CD14-positive monocyte (primary cell): ENCODE results near the gene NDST4. TPM values are rescaled to one million over a fixed set of nuclear protein-coding genes. Genes with fewer than 3 reads are reported as not detected.

Source experiments
- DNase-seq, 3 donors: peaks; one replicate each; pipeline ENCODE4 v3.0.0-alpha.2; 2011 to 2022
- H2AFZ ChIP-seq: 2 replicates; pipeline ENCODE4 v1.6.0; 2012; ENCODE audit warnings: mild to moderate bottlenecking, low read depth, low read length, inconsistent platforms; ENCODE audit not compliant: insufficient read depth, poor library complexity, severe bottlenecking
- H3K27ac ChIP-seq, 2 donors: 1 replicate in 1 of 2; 2 replicates in 1 of 2; pipeline ENCODE4 v1.5.1; 2012 to 2013; ENCODE audit warnings: low read length in 2 of 2, control low read depth in 1 of 2, inconsistent platforms in 1 of 2, low read depth in 1 of 2, mild to moderate bottlenecking in 1 of 2
- H3K27me3 ChIP-seq, 2 donors: one replicate each; pipeline versions ENCODE4 v1.6.0 to v1.6.1; 2011 to 2013; ENCODE audit warnings: low read length in 2 of 2; ENCODE audit not compliant: control insufficient read depth in 2 of 2, insufficient read depth in 2 of 2
- H3K36me3 ChIP-seq, 2 donors: replicated peaks in 1 of 2; 1 replicate in 1 of 2; 2 replicates in 1 of 2; pipeline versions ENCODE4 v1.5.1 to v1.6.1; 2012 to 2013; ENCODE audit warnings: low read length in 2 of 2, control low read depth in 1 of 2, inconsistent platforms in 1 of 2, mild to moderate bottlenecking in 1 of 2; ENCODE audit not compliant: insufficient read depth in 2 of 2, control insufficient read depth in 1 of 2
- H3K4me1 ChIP-seq, 2 donors: 1 replicate in 1 of 2; 2 replicates in 1 of 2; pipeline versions ENCODE4 v1.5.1 to v1.6.1; 2012 to 2013; ENCODE audit warnings: low read length in 2 of 2, control low read depth in 1 of 2, inconsistent platforms in 1 of 2, mild to moderate bottlenecking in 1 of 2, moderate library complexity in 1 of 2; ENCODE audit not compliant: insufficient read depth in 2 of 2, control insufficient read depth in 1 of 2
- H3K4me2 ChIP-seq: replicated peaks from 2 replicates; pipeline ENCODE3; 2012; ENCODE audit warnings: low read length, moderate library complexity, mild to moderate bottlenecking; ENCODE audit not compliant: poor library complexity, severe bottlenecking; ENCODE audit errors: extremely low read depth
- H3K4me3 ChIP-seq, 3 experiments: fragments of 200-600 bp in 1 of 3; sonication (generic) in 1 of 3; replicated peaks in 1 of 3; 1 replicate in 2 of 3; 2 replicates in 1 of 3; pipeline ENCODE4 v1.5.1; 2011 to 2013; ENCODE audit warnings: low read length in 3 of 3, mild to moderate bottlenecking in 3 of 3, control low read depth in 2 of 3, low read depth in 2 of 3, inconsistent platforms in 1 of 3, moderate library complexity in 1 of 3
- H3K79me2 ChIP-seq: 2 replicates; pipeline ENCODE4 v1.6.0; 2012; ENCODE audit warnings: mild to moderate bottlenecking, control low read depth, inconsistent platforms, low read length, moderate library complexity; ENCODE audit not compliant: insufficient read depth
- H3K9ac ChIP-seq: 2 replicates; pipeline ENCODE4 v1.6.0; 2017; ENCODE audit warnings: low read length, mild to moderate bottlenecking; ENCODE audit not compliant: insufficient read depth, poor library complexity, severe bottlenecking
- H3K9me3 ChIP-seq, 2 donors: replicated peaks in 1 of 2; 1 replicate in 1 of 2; 2 replicates in 1 of 2; pipeline versions ENCODE4 v1.5.1 to v1.6.1; 2012 to 2013; ENCODE audit warnings: low read length in 2 of 2, control low read depth in 1 of 2; ENCODE audit not compliant: control insufficient read depth in 1 of 2, insufficient read depth in 1 of 2
- H4K20me1 ChIP-seq: 2 replicates; pipeline ENCODE4 v1.6.0; 2012; ENCODE audit warnings: mild to moderate bottlenecking, low read length, control low read depth, moderate library complexity; ENCODE audit not compliant: insufficient read depth
- H3K27ac Mint-ChIP-seq, 7 donors: one replicate each; pipeline ENCODE4 v1.8.0; 2020; ENCODE audit warnings: mild to moderate bottlenecking in 7 of 7, mixed read lengths in 7 of 7, moderate library complexity in 6 of 7, inconsistent platforms in 2 of 7
- H3K27me3 Mint-ChIP-seq, 3 donors: one replicate each; pipeline ENCODE4 v1.8.0; 2021 to 2022; ENCODE audit warnings: low read depth in 3 of 3, mild to moderate bottlenecking in 3 of 3, mixed read lengths in 3 of 3, moderate library complexity in 3 of 3, inconsistent platforms in 1 of 3
- H3K36me3 Mint-ChIP-seq, 2 donors: one replicate each; pipeline ENCODE4 v1.8.0; 2020; ENCODE audit warnings: mixed read lengths in 2 of 2, inconsistent platforms in 1 of 2, mild to moderate bottlenecking in 1 of 2
- H3K4me1 Mint-ChIP-seq: one replicate; pipeline ENCODE4 v1.8.0; 2020; ENCODE audit warnings: mild to moderate bottlenecking, mixed read lengths
- H3K4me3 Mint-ChIP-seq, 2 donors: one replicate each; pipeline ENCODE4 v1.8.0; 2020; ENCODE audit warnings: mild to moderate bottlenecking in 2 of 2, mixed read lengths in 2 of 2, moderate library complexity in 1 of 2
- H3K9me3 Mint-ChIP-seq, 7 donors: one replicate each; pipeline ENCODE4 v1.8.0; 2020 to 2022; ENCODE audit warnings: mixed read lengths in 7 of 7, mild to moderate bottlenecking in 6 of 7, moderate library complexity in 6 of 7, inconsistent platforms in 2 of 7
- intact Hi-C, 2 donors: fragments of 100-400 bp; cut with micrococcal nuclease; formaldehyde crosslinking; loops; one replicate each; pipeline versions ENCODE4 v1.15.0 to v1.15.1; 2023
- polyA plus RNA-seq, 3 donors: library from polyadenylated mRNA; depleted of rRNA in 1 of 3; unstranded in 2 of 3; stranded (reverse) in 1 of 3; fragments of 300-500 nt in 2 of 3; fragments of >200 nt in 1 of 3; fragmentation: Illumina TruSeq in 2 of 3; gene quantifications; 1 replicate in 2 of 3; 2 replicates in 1 of 3; pipeline ENCODE4 v1.2.3, GENCODE V29; 2012 to 2021
- TF ChIP-seq, protein P1 (sequence below): fragments of 200-600 bp; IDR thresholded peaks from one replicate; pipeline ENCODE4 v1.8.0; 2022; ENCODE audit warnings: antibody characterized with exemption, mild to moderate bottlenecking

The NDST4 gene
- polyA plus RNA-seq, 3 donors = not detected

DNA sequence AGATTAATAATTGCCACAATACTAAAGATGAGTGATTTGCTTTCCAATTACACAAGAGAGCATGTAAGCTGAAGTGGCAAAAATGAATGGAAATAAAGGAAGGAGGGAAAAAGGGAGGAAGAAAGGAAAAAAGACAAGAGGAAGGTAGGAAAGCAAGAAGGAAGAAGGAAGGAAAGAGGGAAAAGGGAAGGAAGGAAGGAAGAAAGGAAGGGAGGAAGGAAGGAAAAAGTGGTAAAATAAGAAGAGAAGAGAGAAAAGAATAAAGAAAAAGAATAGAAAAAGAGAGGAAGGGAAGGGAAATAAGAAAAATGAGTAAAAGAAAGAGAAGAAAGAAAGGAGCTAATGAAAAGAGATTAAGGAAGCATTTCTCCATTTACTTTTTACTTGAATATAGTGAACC, 4.6 kb downstream of the NDST4 start:
- H3K36me3 Mint-ChIP-seq = no peaks in the 10 kb centered on the region
- TF ChIP-seq, protein P1, sequence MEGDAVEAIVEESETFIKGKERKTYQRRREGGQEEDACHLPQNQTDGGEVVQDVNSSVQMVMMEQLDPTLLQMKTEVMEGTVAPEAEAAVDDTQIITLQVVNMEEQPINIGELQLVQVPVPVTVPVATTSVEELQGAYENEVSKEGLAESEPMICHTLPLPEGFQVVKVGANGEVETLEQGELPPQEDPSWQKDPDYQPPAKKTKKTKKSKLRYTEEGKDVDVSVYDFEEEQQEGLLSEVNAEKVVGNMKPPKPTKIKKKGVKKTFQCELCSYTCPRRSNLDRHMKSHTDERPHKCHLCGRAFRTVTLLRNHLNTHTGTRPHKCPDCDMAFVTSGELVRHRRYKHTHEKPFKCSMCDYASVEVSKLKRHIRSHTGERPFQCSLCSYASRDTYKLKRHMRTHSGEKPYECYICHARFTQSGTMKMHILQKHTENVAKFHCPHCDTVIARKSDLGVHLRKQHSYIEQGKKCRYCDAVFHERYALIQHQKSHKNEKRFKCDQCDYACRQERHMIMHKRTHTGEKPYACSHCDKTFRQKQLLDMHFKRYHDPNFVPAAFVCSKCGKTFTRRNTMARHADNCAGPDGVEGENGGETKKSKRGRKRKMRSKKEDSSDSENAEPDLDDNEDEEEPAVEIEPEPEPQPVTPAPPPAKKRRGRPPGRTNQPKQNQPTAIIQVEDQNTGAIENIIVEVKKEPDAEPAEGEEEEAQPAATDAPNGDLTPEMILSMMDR = peak; percentile 22
- no peaks in the 10 kb centered on the region for H3K36me3 ChIP-seq
- no peaks in the 10 kb centered on the region for H4K20me1 ChIP-seq
- H3K27ac Mint-ChIP-seq = no peak overlapping the region
- H3K4me1 Mint-ChIP-seq = no peaks in the 10 kb centered on the region
- no peak overlapping the region for H3K9ac ChIP-seq
- no peaks in the 10 kb centered on the region for H3K4me1 ChIP-seq
- intact Hi-C loops = no loop called here
- no peaks in the 10 kb centered on the region for H3K79me2 ChIP-seq
- no peak for DNase-seq
- no peak overlapping the region for H3K4me2 ChIP-seq
- no peak overlapping the region for H3K4me3 Mint-ChIP-seq
- no peaks in the 10 kb centered on the region for H3K9me3 ChIP-seq
- H3K9me3 Mint-ChIP-seq = peaks cover 0 to 2% (median 0%) of the 10 kb centered on the region in 7 donors
- no peak overlapping the region for H3K4me3 ChIP-seq
- H3K27ac ChIP-seq = no peak overlapping the region
- H3K27me3 ChIP-seq = no peaks in the 10 kb centered on the region
- H2AFZ ChIP-seq = no peak overlapping the region
- H3K27me3 Mint-ChIP-seq = peaks cover 0 to 3% (median 0%) of the 10 kb centered on the region in 3 donors

GRCh38 chr4:115107411-115107810, 6.0 kb downstream of the NDST4 start:
- DNase-seq = no peak
- Mint-ChIP-seq H3K36me3 (no peaks in the 10 kb centered on the region), H3K4me1 (no peaks in the 10 kb centered on the region), H3K9me3 (peaks cover 0 to 2% (median 0%) of the 10 kb centered on the region in 7 donors), H3K4me3 (no peak overlapping the region), H3K27me3 (no peaks in the 10 kb centered on the region), H3K27ac (no peak overlapping the region)
- Histone ChIP-seq H4K20me1 (no peaks in the 10 kb centered on the region), H3K27me3 (no peaks in the 10 kb centered on the region), H3K4me2 (no peak overlapping the region), H2AFZ (no peak overlapping the region), H3K9me3 (no peaks in the 10 kb centered on the region), H3K27ac (no peak overlapping the region), H3K36me3 (no peaks in the 10 kb centered on the region), H3K9ac (no peak overlapping the region), H3K4me3 (no peak overlapping the region), H3K4me1 (no peaks in the 10 kb centered on the region), H3K79me2 (no peaks in the 10 kb centered on the region)
- intact Hi-C loops = no loop called here
- TF ChIP-seq, protein P1 = no peak
